Measurements from ENCODE around the gene ZNF740.

Gene ZNF740

GRCh38 chr12:53197011-53197640 is 16.6 kb downstream of the ZNF740 start (continued):
- TF ChIP-seq ZNF664 (tag by site-specific recombination; IDR thresholded peaks at IDR 0.05) (no peak), MEIS1 (CRISPR knock-in tag; IDR thresholded peaks at IDR 0.05; ENCODE audit: borderline replicate concordance) (no peak), ZBTB7A (tag by site-specific recombination; IDR thresholded peaks at IDR 0.05; ENCODE audit: low read depth) (no peak), ZNF248 (tag by site-specific recombination; IDR thresholded peaks at IDR 0.05) (no peak), ZNF677 (tag by site-specific recombination; IDR thresholded peaks at IDR 0.05) (no peak), ZNF707 (tag by site-specific recombination; IDR thresholded peaks at IDR 0.05) (no peak), ZFP41 (tag by site-specific recombination; IDR thresholded peaks at IDR 0.05; ENCODE audit: borderline replicate concordance) (no peak)
- TF ChIP-seq, protein P1, sequence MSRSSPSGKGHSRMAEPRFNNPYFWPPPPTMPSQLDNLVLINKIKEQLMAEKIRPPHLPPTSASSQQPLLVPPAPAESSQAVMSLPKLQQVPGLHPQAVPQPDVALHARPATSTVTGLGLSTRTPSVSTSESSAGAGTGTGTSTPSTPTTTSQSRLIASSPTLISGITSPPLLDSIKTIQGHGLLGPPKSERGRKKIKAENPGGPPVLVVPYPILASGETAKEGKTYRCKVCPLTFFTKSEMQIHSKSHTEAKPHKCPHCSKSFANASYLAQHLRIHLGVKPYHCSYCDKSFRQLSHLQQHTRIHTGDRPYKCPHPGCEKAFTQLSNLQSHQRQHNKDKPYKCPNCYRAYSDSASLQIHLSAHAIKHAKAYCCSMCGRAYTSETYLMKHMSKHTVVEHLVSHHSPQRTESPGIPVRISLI (tag by site-specific recombination; IDR thresholded peaks at IDR 0.05) = no peak
- TF ChIP-seq, protein P2, sequence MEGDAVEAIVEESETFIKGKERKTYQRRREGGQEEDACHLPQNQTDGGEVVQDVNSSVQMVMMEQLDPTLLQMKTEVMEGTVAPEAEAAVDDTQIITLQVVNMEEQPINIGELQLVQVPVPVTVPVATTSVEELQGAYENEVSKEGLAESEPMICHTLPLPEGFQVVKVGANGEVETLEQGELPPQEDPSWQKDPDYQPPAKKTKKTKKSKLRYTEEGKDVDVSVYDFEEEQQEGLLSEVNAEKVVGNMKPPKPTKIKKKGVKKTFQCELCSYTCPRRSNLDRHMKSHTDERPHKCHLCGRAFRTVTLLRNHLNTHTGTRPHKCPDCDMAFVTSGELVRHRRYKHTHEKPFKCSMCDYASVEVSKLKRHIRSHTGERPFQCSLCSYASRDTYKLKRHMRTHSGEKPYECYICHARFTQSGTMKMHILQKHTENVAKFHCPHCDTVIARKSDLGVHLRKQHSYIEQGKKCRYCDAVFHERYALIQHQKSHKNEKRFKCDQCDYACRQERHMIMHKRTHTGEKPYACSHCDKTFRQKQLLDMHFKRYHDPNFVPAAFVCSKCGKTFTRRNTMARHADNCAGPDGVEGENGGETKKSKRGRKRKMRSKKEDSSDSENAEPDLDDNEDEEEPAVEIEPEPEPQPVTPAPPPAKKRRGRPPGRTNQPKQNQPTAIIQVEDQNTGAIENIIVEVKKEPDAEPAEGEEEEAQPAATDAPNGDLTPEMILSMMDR (tag by site-specific recombination; IDR thresholded peaks at IDR 0.05) = no peak
- TF ChIP-seq, protein P3, sequence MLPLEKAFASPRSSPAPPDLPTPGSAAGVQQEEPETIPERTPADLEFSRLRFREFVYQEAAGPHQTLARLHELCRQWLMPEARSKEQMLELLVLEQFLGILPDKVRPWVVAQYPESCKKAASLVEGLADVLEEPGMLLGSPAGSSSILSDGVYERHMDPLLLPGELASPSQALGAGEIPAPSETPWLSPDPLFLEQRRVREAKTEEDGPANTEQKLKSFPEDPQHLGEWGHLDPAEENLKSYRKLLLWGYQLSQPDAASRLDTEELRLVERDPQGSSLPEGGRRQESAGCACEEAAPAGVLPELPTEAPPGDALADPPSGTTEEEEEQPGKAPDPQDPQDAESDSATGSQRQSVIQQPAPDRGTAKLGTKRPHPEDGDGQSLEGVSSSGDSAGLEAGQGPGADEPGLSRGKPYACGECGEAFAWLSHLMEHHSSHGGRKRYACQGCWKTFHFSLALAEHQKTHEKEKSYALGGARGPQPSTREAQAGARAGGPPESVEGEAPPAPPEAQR (tag by site-specific recombination; IDR thresholded peaks at IDR 0.05) = no peak

- TF ChIP-seq ZNF549 (tag by site-specific recombination; IDR thresholded peaks at IDR 0.05) (no peak), GLIS2 (tag by site-specific recombination; IDR thresholded peaks at IDR 0.05) (no peak)
- Histone ChIP-seq H3K4me3 (ENCODE audit: low read depth, low read length) (no peak overlapping the region), H3K27ac (ENCODE audit: extremely low read depth, low read depth, low read length) (no peak overlapping the region), H3K4me1 (ENCODE audit: control insufficient read depth, insufficient read depth, low read length) (no peaks in the 10 kb centered on the region), H3K36me3 (ENCODE audit: control insufficient read depth in 2 of 2, insufficient read depth in 1 of 2, low read length in 2 of 2) (no peaks in the 10 kb centered on the region), H3K9me3 (ENCODE audit: control insufficient read depth, insufficient read depth, low read depth, low read length) (no peaks in the 10 kb centered on the region)
- CTCF ChIA-PET = interaction anchor here (0.6 to 3.1 kb wide), 8 partner anchors 8 to 133 kb away, joined by 3 to 18 read pairs (median 4); no protein-coding TSS in a partner anchor
- POLR2A ChIA-PET = interaction anchor here (0.9 to 1.2 kb wide), 2 partner anchors 12 to 18 kb away, joined by 3 to 4 read pairs; partner anchors contain the start of genes CSAD and ZNF740
Measured at GRCh38 chr12:53198486-53199110, 18.1 kb downstream of the ZNF740 start.

- no peaks in the 10 kb centered on the region for H3K9me3 ChIP-seq (ENCODE audit: control insufficient read depth, insufficient read depth, low read depth, low read length)
- H3K36me3 ChIP-seq (ENCODE audit: control insufficient read depth in 2 of 2, insufficient read depth in 1 of 2, low read length in 2 of 2) = no peaks in the 10 kb centered on the region
- H3K4me1 ChIP-seq (ENCODE audit: control insufficient read depth, insufficient read depth, low read length) = no peaks in the 10 kb centered on the region
- ChIA-PET POLR2A (no interaction called here), CTCF (interaction anchor here (0.6 to 3.1 kb wide), 9 partner anchors 10 to 146 kb away, joined by 3 to 18 read pairs (median 4); no protein-coding TSS in a partner anchor)
- no peak overlapping the region for H3K4me3 ChIP-seq (ENCODE audit: low read depth, low read length)
- H3K27ac ChIP-seq (ENCODE audit: extremely low read depth, low read depth, low read length) = no peak overlapping the region
- TF ChIP-seq ZNF449 (tag by site-specific recombination; IDR thresholded peaks at IDR 0.05) = no peak
- no peak for TF ChIP-seq ZNF785 (tag by site-specific recombination; IDR thresholded peaks at IDR 0.05)
- no peak for TF ChIP-seq ZNF747 (tag by site-specific recombination; IDR thresholded peaks at IDR 0.05)
- no peak for TF ChIP-seq ZNF704 (tag by site-specific recombination; IDR thresholded peaks at IDR 0.05)
- no peak for TF ChIP-seq ZNF626 (tag by site-specific recombination; IDR thresholded peaks at IDR 0.05)
- no peak for TF ChIP-seq ZNF211 (tag by site-specific recombination; IDR thresholded peaks at IDR 0.05; ENCODE audit: low read depth)
- no peak for TF ChIP-seq MEIS1 (CRISPR knock-in tag; IDR thresholded peaks at IDR 0.05; ENCODE audit: borderline replicate concordance)
- TF ChIP-seq ZNF292 (tag by site-specific recombination; IDR thresholded peaks at IDR 0.05; ENCODE audit: borderline replicate concordance, low read depth) = no peak
- TF ChIP-seq YY2 (tag by site-specific recombination; IDR thresholded peaks at IDR 0.05) = no peak
- no peak for TF ChIP-seq ZNF530 (tag by site-specific recombination; IDR thresholded peaks at IDR 0.05; ENCODE audit: low read depth)
- no peak for TF ChIP-seq ZNF48 (tag by site-specific recombination; IDR thresholded peaks at IDR 0.05)
- no peak for TF ChIP-seq ZNF146 (tag by site-specific recombination; IDR thresholded peaks at IDR 0.05)
- TF ChIP-seq, protein P2 (tag by site-specific recombination; IDR thresholded peaks at IDR 0.05) = no peak
Measured at GRCh38 chr12:53199700-53200099, 19.2 kb downstream of the ZNF740 start.
